Right cardiac atrium (tissue), 5 donors: ENCODE data around the gene GPC6. TPM values are rescaled to one million over a fixed set of nuclear protein-coding genes. Genes with fewer than 3 reads are reported as not detected.

ENCODE experiments used
- ATAC-seq, 2 donors: fragments of 200-7000 bp; cut with Tn5 transposase; one replicate each; pipeline versions ENCODE4 v1.8.0 to v1.9.1; 2020; ENCODE audit warnings: moderate library complexity in 2 of 2, mild to moderate bottlenecking in 1 of 2
- DNase-seq, 3 donors: peaks; one replicate each; pipeline ENCODE4 v3.0.0-alpha.2; 2020
- H3K27ac ChIP-seq: one replicate; pipeline ENCODE4 v1.5.1; 2013; ENCODE audit warnings: mild to moderate bottlenecking, low read length, control low read depth, moderate library complexity
- H3K27me3 ChIP-seq: one replicate; pipeline ENCODE4 v1.6.1; 2013; ENCODE audit not compliant: control insufficient read depth, insufficient read depth
- H3K4me1 ChIP-seq: one replicate; pipeline ENCODE4 v1.6.1; 2013; ENCODE audit warnings: low read length; ENCODE audit not compliant: control insufficient read depth, insufficient read depth
- H3K4me3 ChIP-seq: one replicate; pipeline ENCODE4 v1.5.1; 2013; ENCODE audit warnings: low read length, control low read depth
- H3K9me3 ChIP-seq: one replicate; pipeline ENCODE4 v1.6.1; 2013; ENCODE audit warnings: low read length; ENCODE audit not compliant: control insufficient read depth
- WGBS: extraction: QIAGEN DNeasy Blood & Tissue Kit; methylation state at CpG from one replicate; pipeline ENCODE4 v1.1.7; 2013; 5-methylcytosine and 5-hydroxymethylcytosine counted together
- intact Hi-C, 4 donors: fragments of 100-400 bp; cut with DNase I; formaldehyde crosslinking; loops; one replicate each; pipeline versions ENCODE4 v1.11.0 to v1.14.0; 2022 to 2023
- polyA plus RNA-seq: library from polyadenylated mRNA; stranded (reverse); fragments of 200-250 nt; gene quantifications from one replicate; pipeline ENCODE4 v1.2.3, GENCODE V29; 2013
- total RNA-seq, 4 donors: library from RNA; stranded (reverse); fragmentation: NEBNext Ultra II Directional; extraction: Animal tissue kit (Norgen Biotek cat#: 25700); gene quantifications; one replicate each; pipeline ENCODE4 v1.2.1, GENCODE V29; 2021
- donor health status: healthy with polysubstance abuse.
- donor health status: DM: no; HTN: yes; CAD: no.
- donor health status: DM: no; HTN: no; CAD: no.
- donor health status: DM: no; HTN: yes; CAD: no; lungs with severe emphysema.
- donor health status: DM: yes; HTN: yes; CAD: no.

Gene GPC6
- total and polyA plus RNA-seq, 5 donors: 1.5 to 11.0 (median 5.3) TPM

GRCh38 chr13:94227255-94227879 is 1000.8 kb downstream of the GPC6 start:
- no peak overlapping the region for H3K4me3 ChIP-seq
- H3K4me1 ChIP-seq: no peaks in the 10 kb centered on the region
- 94% methylated on average over 6 of the region's 6 CpGs for WGBS
- DNase-seq: no peak
- no peak overlapping the region for H3K27ac ChIP-seq
- no peaks in the 10 kb centered on the region for H3K27me3 ChIP-seq
- no peaks in the 10 kb centered on the region for H3K9me3 ChIP-seq
- no peak for ATAC-seq
- intact Hi-C loops: loop anchor here in 1 of 4 donors (10.0 kb wide), 1 partner anchor 107 kb away; no protein-coding TSS in a partner anchor

DNA sequence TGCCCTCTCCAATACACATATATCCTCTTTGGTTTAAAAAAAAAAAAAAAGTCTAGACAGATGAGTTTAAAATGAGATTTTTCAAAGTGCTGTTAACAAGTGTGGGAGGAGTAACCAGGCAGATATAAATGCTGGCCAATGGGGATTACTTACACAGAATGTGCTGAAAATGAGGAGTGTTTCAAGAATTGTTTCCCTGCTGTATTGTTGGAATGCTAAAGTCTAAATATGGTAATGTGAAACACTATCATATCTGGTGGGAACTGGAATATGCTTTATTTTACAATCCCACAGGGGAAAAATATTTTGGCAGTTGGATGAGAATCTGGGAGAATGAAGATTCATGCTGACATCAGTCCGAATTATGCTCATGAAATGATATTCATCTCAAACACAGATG is 1002.2 kb downstream of the GPC6 start:
- DNase-seq (no peak), ATAC-seq (peak; percentile 16 to 76)
- Histone ChIP-seq H3K4me3 (no peak overlapping the region), H3K9me3 (no peaks in the 10 kb centered on the region), H3K27me3 (no peaks in the 10 kb centered on the region), H3K4me1 (no peaks in the 10 kb centered on the region), H3K27ac (no peak overlapping the region)
- intact Hi-C loops: loop anchor here in 1 of 4 donors (10.0 kb wide), 1 partner anchor 106 kb away; no protein-coding TSS in a partner anchor
- 65% methylated on average over 1 of the region's 1 CpG for WGBS

DNA sequence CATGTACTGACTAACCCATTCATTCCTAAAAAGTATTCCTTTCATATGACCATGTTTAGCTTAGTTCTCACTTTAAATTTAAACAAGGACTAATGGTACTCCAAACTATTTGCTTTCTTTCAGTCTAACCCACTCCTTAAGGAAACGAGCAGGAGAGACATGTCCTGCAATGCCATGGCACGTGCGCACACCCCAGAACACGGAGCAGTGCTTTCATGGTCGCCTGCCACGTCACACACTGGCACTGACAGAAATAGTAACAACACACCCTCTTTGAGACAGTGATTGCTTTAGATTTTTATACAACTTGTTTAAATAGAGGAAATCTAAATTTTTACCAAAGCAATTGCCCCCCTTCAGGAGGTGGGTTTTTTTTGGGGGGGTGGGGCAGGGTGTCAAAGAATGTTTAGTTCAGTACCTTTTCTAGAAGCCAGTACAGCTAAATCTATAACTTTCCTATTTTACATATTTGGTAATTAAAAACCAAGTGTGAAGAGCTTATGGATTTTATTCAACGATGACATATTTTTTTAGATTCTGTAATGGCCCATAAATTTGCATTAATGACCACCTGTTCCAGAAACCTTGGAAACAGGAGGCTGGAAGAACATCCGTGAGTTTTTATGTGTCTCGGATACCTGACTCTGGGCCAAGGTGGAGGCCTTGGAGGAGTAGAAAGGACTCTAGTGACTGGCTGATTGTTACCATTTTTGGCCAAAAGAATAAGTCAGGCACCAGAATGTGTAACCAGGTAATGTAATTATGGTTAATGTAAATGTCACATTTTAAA is 1005.7 kb downstream of the GPC6 start:
- Histone ChIP-seq H3K27me3 (no peaks in the 10 kb centered on the region), H3K9me3 (no peaks in the 10 kb centered on the region), H3K27ac (no peak overlapping the region), H3K4me3 (no peak overlapping the region), H3K4me1 (no peaks in the 10 kb centered on the region)
- 79% methylated on average over 9 of the region's 9 CpGs for WGBS
- no peak for ATAC-seq
- DNase-seq: no peak
- intact Hi-C loops: no loop called here

- 76% methylated on average over 2 of the region's 2 CpGs for WGBS
- ATAC-seq (no peak), DNase-seq (no peak)
- no peaks in the 10 kb centered on the region for H3K9me3 ChIP-seq
- H3K27ac ChIP-seq: no peak overlapping the region
- H3K4me1 ChIP-seq: no peaks in the 10 kb centered on the region
- intact Hi-C loops: no loop called here
- no peak overlapping the region for H3K4me3 ChIP-seq
- H3K27me3 ChIP-seq: no peaks in the 10 kb centered on the region
Observed at GRCh38 chr13:94232956-94233355, 1006.3 kb downstream of the GPC6 start.

GRCh38 chr13:94233401-94233800 is 1006.8 kb downstream of the GPC6 start:
- WGBS: 36% methylated on average over 5 of the region's 5 CpGs
- DNase-seq: peak in 1 of 3 donors; percentile 24

GRCh38 chr13:94233837-94234236 is 1007.2 kb downstream of the GPC6 start:
- Histone ChIP-seq H3K27ac (no peak overlapping the region), H3K4me3 (no peak overlapping the region), H3K9me3 (no peaks in the 10 kb centered on the region), H3K4me1 (no peaks in the 10 kb centered on the region), H3K27me3 (no peaks in the 10 kb centered on the region)
- intact Hi-C loops: no loop called here
- WGBS: 87% methylated on average over 4 of the region's 4 CpGs
- ATAC-seq (no peak), DNase-seq (no peak)

More at GRCh38 chr13:94233401-94233800, 1006.8 kb downstream of the GPC6 start:
- Histone ChIP-seq H3K4me3 (no peak overlapping the region), H3K27me3 (no peaks in the 10 kb centered on the region), H3K4me1 (no peaks in the 10 kb centered on the region), H3K27ac (no peak overlapping the region), H3K9me3 (no peaks in the 10 kb centered on the region)
- intact Hi-C loops: no loop called here
- peak in 1 of 2 donors; percentile 72 for ATAC-seq

- no peaks in the 10 kb centered on the region for H3K9me3 ChIP-seq
- H3K27me3 ChIP-seq: no peaks in the 10 kb centered on the region
- H3K4me1 ChIP-seq: no peaks in the 10 kb centered on the region
- H3K4me3 ChIP-seq: no peak overlapping the region
- no peak overlapping the region for H3K27ac ChIP-seq
- 80% methylated on average over 2 of the region's 2 CpGs for WGBS
- ATAC-seq: no peak
- intact Hi-C loops: no loop called here
- DNase-seq: no peak
Observed at GRCh38 chr13:94234738-94235137, 1008.1 kb downstream of the GPC6 start.

- ATAC-seq (no peak), DNase-seq (no peak)
- no peaks in the 10 kb centered on the region for H3K4me1 ChIP-seq
- intact Hi-C loops: no loop called here
- H3K4me3 ChIP-seq: no peak overlapping the region
- H3K27me3 ChIP-seq: no peaks in the 10 kb centered on the region
- H3K27ac ChIP-seq: no peak overlapping the region
- 49% methylated on average over 2 of the region's 2 CpGs for WGBS
- H3K9me3 ChIP-seq: no peaks in the 10 kb centered on the region
Observed at GRCh38 chr13:94236132-94236531, 1009.5 kb downstream of the GPC6 start.

DNA sequence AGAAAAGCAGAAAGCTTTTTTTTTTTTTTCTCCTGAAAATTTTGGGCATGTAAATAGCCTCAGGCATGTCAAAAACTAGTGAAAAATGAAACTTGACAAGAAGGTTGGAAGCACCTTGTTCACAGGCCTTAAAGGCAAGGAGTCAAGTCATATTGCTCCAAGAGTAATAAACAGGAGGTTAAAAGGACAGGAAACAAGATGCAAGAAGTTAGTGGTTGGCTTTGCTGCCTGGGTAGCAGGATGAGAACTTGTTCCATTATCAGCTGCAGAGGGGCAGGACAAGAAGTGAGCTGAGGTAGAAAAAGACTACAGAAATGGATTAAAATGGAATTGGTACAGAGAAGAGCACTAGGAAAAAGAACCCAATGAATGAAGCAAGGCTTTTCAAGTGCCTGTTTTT is 1010.3 kb downstream of the GPC6 start:
- DNase-seq (no peak), ATAC-seq (no peak)
- no peaks in the 10 kb centered on the region for H3K9me3 ChIP-seq
- H3K27ac ChIP-seq: no peak overlapping the region
- intact Hi-C loops: no loop called here
- H3K4me3 ChIP-seq: no peak overlapping the region
- no peaks in the 10 kb centered on the region for H3K27me3 ChIP-seq
- no peaks in the 10 kb centered on the region for H3K4me1 ChIP-seq

- H3K27ac ChIP-seq: no peak overlapping the region
- ATAC-seq (no peak), DNase-seq (no peak)
- H3K4me1 ChIP-seq: no peaks in the 10 kb centered on the region
- H3K4me3 ChIP-seq: no peak overlapping the region
- intact Hi-C loops: no loop called here
- no peaks in the 10 kb centered on the region for H3K9me3 ChIP-seq
- H3K27me3 ChIP-seq: no peaks in the 10 kb centered on the region
- 49% methylated on average over 3 of the region's 3 CpGs for WGBS
Observed at GRCh38 chr13:94239135-94239534, 1012.5 kb downstream of the GPC6 start.

DNA sequence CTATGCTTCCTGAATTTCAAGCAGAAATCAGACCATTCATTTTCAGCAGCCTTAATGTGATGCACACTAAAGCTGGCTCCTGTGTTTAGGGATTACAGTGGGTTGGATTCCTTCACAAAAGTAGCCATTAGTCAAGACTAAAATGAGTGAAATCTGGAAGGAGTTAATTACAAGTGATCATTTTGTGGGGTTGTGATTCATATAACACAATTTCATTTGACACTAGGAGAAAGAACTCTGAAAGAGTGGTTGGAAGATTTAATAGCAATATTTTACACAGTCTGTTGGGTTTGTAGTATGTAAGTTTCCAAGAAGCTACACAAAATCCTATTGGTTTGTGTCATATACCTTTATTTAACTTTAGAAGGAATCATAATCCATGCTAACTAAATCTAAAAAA is 1015.9 kb downstream of the GPC6 start:
- Histone ChIP-seq H3K27ac (no peak overlapping the region), H3K9me3 (no peaks in the 10 kb centered on the region), H3K4me3 (no peak overlapping the region), H3K4me1 (no peaks in the 10 kb centered on the region), H3K27me3 (no peaks in the 10 kb centered on the region)
- DNase-seq: no peak
- ATAC-seq: no peak
- intact Hi-C loops: no loop called here
